Measurements from ENCODE around the gene KBTBD7. TPM values are rescaled to one million over a fixed set of nuclear protein-coding genes. Genes with fewer than 3 reads are reported as not detected.

KBTBD7 gene
- total and polyA plus RNA-seq, 3 donors from 2014 or later, result 7.7 to 11.0 (median 11.0) TPM

- Histone ChIP-seq H3K4me3 (no peak overlapping the region), H3K9me3 (no peaks in the 10 kb centered on the region), H3K36me3 (ENCODE audit: low read depth, missing control alignments) (no peaks in the 10 kb centered on the region), H3K4me1 (no peaks in the 10 kb centered on the region), H3K27me3 (no peaks in the 10 kb centered on the region), H3K27ac (no peak overlapping the region)
- 85 to 94% methylated on average over 4 of the region's 4 CpGs for WGBS, 2 donors
- TF ChIP-seq POLR2A (IDR thresholded peaks at IDR 0.05), result no peak
- TF ChIP-seq CTCF (IDR thresholded peaks at IDR 0.05), result no peak
- DNase-seq, result no peak
- intact Hi-C loops (cut with DNase I; ENCODE audit: low total_unique reads), result no loop called here
These were observed 49.0 kb downstream of the KBTBD7 start for GRCh38 chr13:41145136-41145908.

- intact Hi-C loops (cut with DNase I; ENCODE audit: low total_unique reads), result no loop called here
- Histone ChIP-seq H3K4me3 (no peak overlapping the region), H3K4me1 (no peaks in the 10 kb centered on the region), H3K9me3 (no peaks in the 10 kb centered on the region), H3K27me3 (no peaks in the 10 kb centered on the region), H3K27ac (no peak overlapping the region), H3K36me3 (ENCODE audit: low read depth, missing control alignments) (no peaks in the 10 kb centered on the region)
- 79 to 87% methylated on average over 2 of the region's 2 CpGs for WGBS, 2 donors
- no peak for TF ChIP-seq CTCF (IDR thresholded peaks at IDR 0.05)
- TF ChIP-seq POLR2A (IDR thresholded peaks at IDR 0.05), result no peak
- DNase-seq, result no peak
These were observed 49.8 kb downstream of the KBTBD7 start for GRCh38 chr13:41144576-41144975.

Other genes with a start within 250 kb of the KBTBD7 start
- 10 to 100 TPM; 54.8 to 67.5 TPM for gene ELF1, start 175.3 kb downstream of the KBTBD7 start, total RNA-seq
- gene ELF1, start 175.3 kb downstream of the KBTBD7 start, polyA plus RNA-seq (ENCODE audit: insufficient read depth, low read depth, low replicate concordance), result 32.8 TPM
- 10 to 100 TPM; 17.9 to 19.8 TPM for gene WBP4, start 133.1 kb downstream of the KBTBD7 start, total RNA-seq
- gene WBP4, start 133.1 kb downstream of the KBTBD7 start, polyA plus RNA-seq (ENCODE audit: insufficient read depth, low read depth, low replicate concordance), result 7.0 TPM
- 10 to 100 TPM; 13.1 to 13.9 TPM for gene KBTBD6, start 61.8 kb downstream of the KBTBD7 start, total RNA-seq
- 10.6 TPM for gene KBTBD6, start 61.8 kb downstream of the KBTBD7 start, polyA plus RNA-seq (ENCODE audit: insufficient read depth, low read depth, low replicate concordance)
- gene MTRF1, start 69.0 kb upstream of the KBTBD7 start, total RNA-seq, result 10 to 100 TPM; 20.3 to 32.8 TPM
- 23.7 TPM for gene MTRF1, start 69.0 kb upstream of the KBTBD7 start, polyA plus RNA-seq (ENCODE audit: insufficient read depth, low read depth, low replicate concordance)
- 10 to 100 TPM; 33.1 to 38.0 TPM for gene NAA16, start 116.7 kb upstream of the KBTBD7 start, total RNA-seq
- 18.5 TPM for gene NAA16, start 116.7 kb upstream of the KBTBD7 start, polyA plus RNA-seq (ENCODE audit: insufficient read depth, low read depth, low replicate concordance)